Measurements from ENCODE around the gene ENO1. TPM values are rescaled to one million over a fixed set of nuclear protein-coding genes. Genes with fewer than 3 reads are reported as not detected.

Gene ENO1
- total and polyA plus RNA-seq, 4 donors = 270 to 499 (median 380) TPM

- TF ChIP-seq, protein P1, sequence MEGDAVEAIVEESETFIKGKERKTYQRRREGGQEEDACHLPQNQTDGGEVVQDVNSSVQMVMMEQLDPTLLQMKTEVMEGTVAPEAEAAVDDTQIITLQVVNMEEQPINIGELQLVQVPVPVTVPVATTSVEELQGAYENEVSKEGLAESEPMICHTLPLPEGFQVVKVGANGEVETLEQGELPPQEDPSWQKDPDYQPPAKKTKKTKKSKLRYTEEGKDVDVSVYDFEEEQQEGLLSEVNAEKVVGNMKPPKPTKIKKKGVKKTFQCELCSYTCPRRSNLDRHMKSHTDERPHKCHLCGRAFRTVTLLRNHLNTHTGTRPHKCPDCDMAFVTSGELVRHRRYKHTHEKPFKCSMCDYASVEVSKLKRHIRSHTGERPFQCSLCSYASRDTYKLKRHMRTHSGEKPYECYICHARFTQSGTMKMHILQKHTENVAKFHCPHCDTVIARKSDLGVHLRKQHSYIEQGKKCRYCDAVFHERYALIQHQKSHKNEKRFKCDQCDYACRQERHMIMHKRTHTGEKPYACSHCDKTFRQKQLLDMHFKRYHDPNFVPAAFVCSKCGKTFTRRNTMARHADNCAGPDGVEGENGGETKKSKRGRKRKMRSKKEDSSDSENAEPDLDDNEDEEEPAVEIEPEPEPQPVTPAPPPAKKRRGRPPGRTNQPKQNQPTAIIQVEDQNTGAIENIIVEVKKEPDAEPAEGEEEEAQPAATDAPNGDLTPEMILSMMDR (IDR thresholded peaks at IDR 0.05; ENCODE audit: low read depth, low read length, missing input control) = peak; percentile 16
- TF ChIP-seq RAD21 (IDR thresholded peaks at IDR 0.05) (peak; percentile 34 to 68), TAF1 (conservative IDR thresholded peaks at IDR 0.05) (no peak)
- peak overlapping the region; percentile 80 to 95 for H3K27ac ChIP-seq (ENCODE audit: low read depth in 1 of 2, low read length in 2 of 2)
- peaks cover 22 to 67% (median 52%) of the 10 kb centered on the region in 4 donors for H3K36me3 ChIP-seq (ENCODE audit: control insufficient read depth in 4 of 4, insufficient read depth in 3 of 4, low read depth in 1 of 4, low read length in 3 of 4)
- 70% methylated on average over 7 of the region's 7 CpGs for WGBS
- no peak for DNase-seq (ENCODE audit: low spot score)
- peaks cover 29 to 77% (median 60%) of the 10 kb centered on the region in 4 donors for H3K4me1 ChIP-seq (ENCODE audit: control insufficient read depth in 4 of 4, insufficient read depth in 4 of 4, low read length in 3 of 4)
- H3K9me3 ChIP-seq (ENCODE audit: control insufficient read depth in 4 of 4, low read length in 3 of 4) = no peaks in the 10 kb centered on the region
- H3K4me3 ChIP-seq (ENCODE audit: low read depth in 1 of 3, low read length in 3 of 3) = no peak overlapping the region
- no peaks in the 10 kb centered on the region for H3K27me3 ChIP-seq (ENCODE audit: control insufficient read depth in 4 of 4, insufficient read depth in 4 of 4, low read length in 3 of 4)
- H3K9ac ChIP-seq (ENCODE audit: low read depth in 1 of 2, low read length in 2 of 2) = no peak overlapping the region
These were observed 6.9 kb downstream of the ENO1 start for GRCh38 chr1:8871539-8871935.

DNA sequence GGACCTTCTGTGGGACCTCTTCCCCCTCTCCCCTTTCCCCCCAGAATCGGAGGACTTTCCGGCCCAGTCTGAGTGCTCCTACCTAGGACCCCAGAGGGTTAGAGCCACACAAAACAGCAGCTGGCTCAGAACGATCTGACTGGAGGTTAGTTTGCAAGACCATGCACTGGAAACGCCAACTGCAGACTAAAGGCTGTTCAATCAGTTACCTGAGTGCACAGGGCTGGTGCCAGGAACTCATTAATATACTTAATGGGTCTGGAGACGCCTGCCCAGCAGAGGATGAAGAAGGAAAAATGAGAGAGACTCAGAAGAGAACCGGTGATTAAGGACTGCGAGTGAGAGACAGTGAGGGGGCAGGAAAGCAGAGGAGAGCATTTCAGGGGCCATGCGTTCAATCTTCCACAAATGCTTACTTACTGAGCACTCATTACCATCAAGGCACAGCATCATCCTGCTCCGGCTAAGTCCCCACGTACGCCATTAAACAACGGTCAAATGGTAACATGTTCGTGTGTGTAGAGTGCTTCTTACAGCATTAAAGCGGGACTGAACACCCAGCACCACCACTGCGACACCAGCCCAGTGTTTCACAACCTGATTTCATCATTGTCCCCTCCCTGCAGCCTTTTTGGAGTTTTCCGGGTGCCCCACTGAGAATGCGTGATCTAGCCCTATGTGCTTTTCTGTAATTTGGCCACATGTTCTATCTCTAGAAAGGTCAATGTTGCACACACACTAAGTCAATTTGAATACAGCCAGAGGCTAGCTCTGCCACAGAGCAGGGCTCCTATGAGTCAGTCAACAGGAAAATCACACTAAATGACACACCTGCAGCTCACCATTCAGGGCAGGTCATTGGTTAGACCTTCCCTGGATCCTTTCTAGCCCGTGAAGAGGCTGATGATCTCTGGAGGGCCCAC lies 7.6 kb downstream of the ENO1 start:
- Histone ChIP-seq H3K27ac (ENCODE audit: low read depth in 1 of 2, low read length in 2 of 2) (peak overlapping the region; percentile 80 to 95), H3K27me3 (ENCODE audit: control insufficient read depth in 4 of 4, insufficient read depth in 4 of 4, low read length in 3 of 4) (no peaks in the 10 kb centered on the region), H3K36me3 (ENCODE audit: control insufficient read depth in 4 of 4, insufficient read depth in 3 of 4, low read depth in 1 of 4, low read length in 3 of 4) (peaks cover 27 to 73% (median 56%) of the 10 kb centered on the region in 4 donors), H3K9ac (ENCODE audit: low read depth in 1 of 2, low read length in 2 of 2) (no peak overlapping the region), H3K4me1 (ENCODE audit: control insufficient read depth in 4 of 4, insufficient read depth in 4 of 4, low read length in 3 of 4) (peaks cover 28 to 72% (median 57%) of the 10 kb centered on the region in 4 donors), H3K4me3 (ENCODE audit: low read depth in 1 of 3, low read length in 3 of 3) (no peak overlapping the region), H3K9me3 (ENCODE audit: control insufficient read depth in 4 of 4, low read length in 3 of 4) (no peaks in the 10 kb centered on the region)
- no peak for DNase-seq (ENCODE audit: low spot score)
- WGBS = 58% methylated on average over 18 of the region's 18 CpGs
- TF ChIP-seq YY1 (IDR thresholded peaks at IDR 0.05) = peak; percentile 82
- peak; percentile 89 to 94 for TF ChIP-seq JUND (IDR thresholded peaks at IDR 0.05)
- peak; percentile 6 for TF ChIP-seq HNF4G (IDR thresholded peaks at IDR 0.05)
- TF ChIP-seq EGR1 (IDR thresholded peaks at IDR 0.05; ENCODE audit: low read depth in 2 of 2) = peak in 1 of 2 donors; percentile 53
- TF ChIP-seq RAD21 (IDR thresholded peaks at IDR 0.05) = no peak
- TF ChIP-seq, protein P1 (IDR thresholded peaks at IDR 0.05; ENCODE audit: low read depth, low read length, missing input control) = no peak
- TF ChIP-seq, protein P2, sequence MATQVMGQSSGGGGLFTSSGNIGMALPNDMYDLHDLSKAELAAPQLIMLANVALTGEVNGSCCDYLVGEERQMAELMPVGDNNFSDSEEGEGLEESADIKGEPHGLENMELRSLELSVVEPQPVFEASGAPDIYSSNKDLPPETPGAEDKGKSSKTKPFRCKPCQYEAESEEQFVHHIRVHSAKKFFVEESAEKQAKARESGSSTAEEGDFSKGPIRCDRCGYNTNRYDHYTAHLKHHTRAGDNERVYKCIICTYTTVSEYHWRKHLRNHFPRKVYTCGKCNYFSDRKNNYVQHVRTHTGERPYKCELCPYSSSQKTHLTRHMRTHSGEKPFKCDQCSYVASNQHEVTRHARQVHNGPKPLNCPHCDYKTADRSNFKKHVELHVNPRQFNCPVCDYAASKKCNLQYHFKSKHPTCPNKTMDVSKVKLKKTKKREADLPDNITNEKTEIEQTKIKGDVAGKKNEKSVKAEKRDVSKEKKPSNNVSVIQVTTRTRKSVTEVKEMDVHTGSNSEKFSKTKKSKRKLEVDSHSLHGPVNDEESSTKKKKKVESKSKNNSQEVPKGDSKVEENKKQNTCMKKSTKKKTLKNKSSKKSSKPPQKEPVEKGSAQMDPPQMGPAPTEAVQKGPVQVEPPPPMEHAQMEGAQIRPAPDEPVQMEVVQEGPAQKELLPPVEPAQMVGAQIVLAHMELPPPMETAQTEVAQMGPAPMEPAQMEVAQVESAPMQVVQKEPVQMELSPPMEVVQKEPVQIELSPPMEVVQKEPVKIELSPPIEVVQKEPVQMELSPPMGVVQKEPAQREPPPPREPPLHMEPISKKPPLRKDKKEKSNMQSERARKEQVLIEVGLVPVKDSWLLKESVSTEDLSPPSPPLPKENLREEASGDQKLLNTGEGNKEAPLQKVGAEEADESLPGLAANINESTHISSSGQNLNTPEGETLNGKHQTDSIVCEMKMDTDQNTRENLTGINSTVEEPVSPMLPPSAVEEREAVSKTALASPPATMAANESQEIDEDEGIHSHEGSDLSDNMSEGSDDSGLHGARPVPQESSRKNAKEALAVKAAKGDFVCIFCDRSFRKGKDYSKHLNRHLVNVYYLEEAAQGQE (IDR thresholded peaks at IDR 0.05) = peak; percentile 85
- TF ChIP-seq GABPA (IDR thresholded peaks at IDR 0.05 in 1 of 2, conservative IDR thresholded peaks at IDR 0.05 in 1 of 2) = peak in 1 of 2 donors; percentile 54
- TF ChIP-seq NR2F2 (IDR thresholded peaks at IDR 0.05) = peak; percentile 38
- TF ChIP-seq FOXA2 (IDR thresholded peaks at IDR 0.05) = peak; percentile 91
- TF ChIP-seq RXRA (IDR thresholded peaks at IDR 0.05) = peak; percentile 82 to 90
- TF ChIP-seq, protein P3, sequence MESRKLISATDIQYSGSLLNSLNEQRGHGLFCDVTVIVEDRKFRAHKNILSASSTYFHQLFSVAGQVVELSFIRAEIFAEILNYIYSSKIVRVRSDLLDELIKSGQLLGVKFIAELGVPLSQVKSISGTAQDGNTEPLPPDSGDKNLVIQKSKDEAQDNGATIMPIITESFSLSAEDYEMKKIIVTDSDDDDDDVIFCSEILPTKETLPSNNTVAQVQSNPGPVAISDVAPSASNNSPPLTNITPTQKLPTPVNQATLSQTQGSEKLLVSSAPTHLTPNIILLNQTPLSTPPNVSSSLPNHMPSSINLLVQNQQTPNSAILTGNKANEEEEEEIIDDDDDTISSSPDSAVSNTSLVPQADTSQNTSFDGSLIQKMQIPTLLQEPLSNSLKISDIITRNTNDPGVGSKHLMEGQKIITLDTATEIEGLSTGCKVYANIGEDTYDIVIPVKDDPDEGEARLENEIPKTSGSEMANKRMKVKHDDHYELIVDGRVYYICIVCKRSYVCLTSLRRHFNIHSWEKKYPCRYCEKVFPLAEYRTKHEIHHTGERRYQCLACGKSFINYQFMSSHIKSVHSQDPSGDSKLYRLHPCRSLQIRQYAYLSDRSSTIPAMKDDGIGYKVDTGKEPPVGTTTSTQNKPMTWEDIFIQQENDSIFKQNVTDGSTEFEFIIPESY (IDR thresholded peaks at IDR 0.05) = peak; percentile 86
- TF ChIP-seq HNF4A (conservative IDR thresholded peaks at IDR 0.05) = peak; percentile 72 to 80
- TF ChIP-seq FOXA1 (IDR thresholded peaks at IDR 0.05) = peak; percentile 79
- peak; percentile 96 for TF ChIP-seq MAX (IDR thresholded peaks at IDR 0.05)
- TF ChIP-seq TAF1 (conservative IDR thresholded peaks at IDR 0.05) = no peak
- peak; percentile 85 for TF ChIP-seq SP1 (IDR thresholded peaks at IDR 0.05)
- TF ChIP-seq ATF3 (IDR thresholded peaks at IDR 0.05) = peak; percentile 95
